Measurements from ENCODE around the gene MAEL. TPM values are rescaled to one million over a fixed set of nuclear protein-coding genes. Genes with fewer than 3 reads are reported as not detected.

Gene MAEL
- total and polyA plus RNA-seq, 2 experiments from 2014 or later: 0.76 to 0.95 TPM

DNA sequence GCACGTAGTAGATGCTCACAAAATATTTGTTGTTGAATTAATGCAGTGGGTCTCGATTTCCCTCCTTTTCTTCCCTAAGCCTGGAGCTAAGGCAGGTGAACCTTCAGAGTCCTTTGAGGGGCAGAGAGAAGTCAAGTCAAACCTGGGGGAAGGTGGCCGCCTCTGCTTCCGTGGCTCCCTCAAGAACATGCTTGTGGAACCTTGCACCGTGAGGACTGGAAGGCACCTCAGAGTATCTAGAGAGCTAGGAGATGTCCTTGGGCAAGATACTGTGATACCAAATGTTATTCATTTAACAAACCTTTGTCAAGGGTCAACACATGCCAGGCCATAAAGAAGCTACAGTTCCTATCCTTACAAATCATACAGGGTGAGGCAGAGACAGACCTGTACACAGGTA is 62.8 kb downstream of the MAEL start:
- H3K4me2 ChIP-seq: no peak overlapping the region
- H3K4me1 ChIP-seq (ENCODE audit: insufficient read depth): no peaks in the 10 kb centered on the region
- Mint-ChIP-seq H3K27ac (no peak overlapping the region), H3K9me3 (no peaks in the 10 kb centered on the region), H3K27me3 (ENCODE audit: insufficient read depth, low read depth, poor library complexity) (peaks cover 15% of the 10 kb centered on the region), H3K4me1 (no peaks in the 10 kb centered on the region), H3K36me3 (ENCODE audit: low read depth) (no peaks in the 10 kb centered on the region; the same call in 2 of the 3 replicates), H3K4me3 (no peak overlapping the region)
- H3K79me2 ChIP-seq (replicated peaks; ENCODE audit: insufficient read depth): no peaks in the 10 kb centered on the region
- TF ChIP-seq NANOG (IDR thresholded peaks at IDR 0.05; ENCODE audit: borderline replicate concordance): no peak
- TF ChIP-seq, protein P1, sequence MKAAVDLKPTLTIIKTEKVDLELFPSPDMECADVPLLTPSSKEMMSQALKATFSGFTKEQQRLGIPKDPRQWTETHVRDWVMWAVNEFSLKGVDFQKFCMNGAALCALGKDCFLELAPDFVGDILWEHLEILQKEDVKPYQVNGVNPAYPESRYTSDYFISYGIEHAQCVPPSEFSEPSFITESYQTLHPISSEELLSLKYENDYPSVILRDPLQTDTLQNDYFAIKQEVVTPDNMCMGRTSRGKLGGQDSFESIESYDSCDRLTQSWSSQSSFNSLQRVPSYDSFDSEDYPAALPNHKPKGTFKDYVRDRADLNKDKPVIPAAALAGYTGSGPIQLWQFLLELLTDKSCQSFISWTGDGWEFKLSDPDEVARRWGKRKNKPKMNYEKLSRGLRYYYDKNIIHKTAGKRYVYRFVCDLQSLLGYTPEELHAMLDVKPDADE (IDR thresholded peaks at IDR 0.05): no peak
- TF ChIP-seq, protein P2, sequence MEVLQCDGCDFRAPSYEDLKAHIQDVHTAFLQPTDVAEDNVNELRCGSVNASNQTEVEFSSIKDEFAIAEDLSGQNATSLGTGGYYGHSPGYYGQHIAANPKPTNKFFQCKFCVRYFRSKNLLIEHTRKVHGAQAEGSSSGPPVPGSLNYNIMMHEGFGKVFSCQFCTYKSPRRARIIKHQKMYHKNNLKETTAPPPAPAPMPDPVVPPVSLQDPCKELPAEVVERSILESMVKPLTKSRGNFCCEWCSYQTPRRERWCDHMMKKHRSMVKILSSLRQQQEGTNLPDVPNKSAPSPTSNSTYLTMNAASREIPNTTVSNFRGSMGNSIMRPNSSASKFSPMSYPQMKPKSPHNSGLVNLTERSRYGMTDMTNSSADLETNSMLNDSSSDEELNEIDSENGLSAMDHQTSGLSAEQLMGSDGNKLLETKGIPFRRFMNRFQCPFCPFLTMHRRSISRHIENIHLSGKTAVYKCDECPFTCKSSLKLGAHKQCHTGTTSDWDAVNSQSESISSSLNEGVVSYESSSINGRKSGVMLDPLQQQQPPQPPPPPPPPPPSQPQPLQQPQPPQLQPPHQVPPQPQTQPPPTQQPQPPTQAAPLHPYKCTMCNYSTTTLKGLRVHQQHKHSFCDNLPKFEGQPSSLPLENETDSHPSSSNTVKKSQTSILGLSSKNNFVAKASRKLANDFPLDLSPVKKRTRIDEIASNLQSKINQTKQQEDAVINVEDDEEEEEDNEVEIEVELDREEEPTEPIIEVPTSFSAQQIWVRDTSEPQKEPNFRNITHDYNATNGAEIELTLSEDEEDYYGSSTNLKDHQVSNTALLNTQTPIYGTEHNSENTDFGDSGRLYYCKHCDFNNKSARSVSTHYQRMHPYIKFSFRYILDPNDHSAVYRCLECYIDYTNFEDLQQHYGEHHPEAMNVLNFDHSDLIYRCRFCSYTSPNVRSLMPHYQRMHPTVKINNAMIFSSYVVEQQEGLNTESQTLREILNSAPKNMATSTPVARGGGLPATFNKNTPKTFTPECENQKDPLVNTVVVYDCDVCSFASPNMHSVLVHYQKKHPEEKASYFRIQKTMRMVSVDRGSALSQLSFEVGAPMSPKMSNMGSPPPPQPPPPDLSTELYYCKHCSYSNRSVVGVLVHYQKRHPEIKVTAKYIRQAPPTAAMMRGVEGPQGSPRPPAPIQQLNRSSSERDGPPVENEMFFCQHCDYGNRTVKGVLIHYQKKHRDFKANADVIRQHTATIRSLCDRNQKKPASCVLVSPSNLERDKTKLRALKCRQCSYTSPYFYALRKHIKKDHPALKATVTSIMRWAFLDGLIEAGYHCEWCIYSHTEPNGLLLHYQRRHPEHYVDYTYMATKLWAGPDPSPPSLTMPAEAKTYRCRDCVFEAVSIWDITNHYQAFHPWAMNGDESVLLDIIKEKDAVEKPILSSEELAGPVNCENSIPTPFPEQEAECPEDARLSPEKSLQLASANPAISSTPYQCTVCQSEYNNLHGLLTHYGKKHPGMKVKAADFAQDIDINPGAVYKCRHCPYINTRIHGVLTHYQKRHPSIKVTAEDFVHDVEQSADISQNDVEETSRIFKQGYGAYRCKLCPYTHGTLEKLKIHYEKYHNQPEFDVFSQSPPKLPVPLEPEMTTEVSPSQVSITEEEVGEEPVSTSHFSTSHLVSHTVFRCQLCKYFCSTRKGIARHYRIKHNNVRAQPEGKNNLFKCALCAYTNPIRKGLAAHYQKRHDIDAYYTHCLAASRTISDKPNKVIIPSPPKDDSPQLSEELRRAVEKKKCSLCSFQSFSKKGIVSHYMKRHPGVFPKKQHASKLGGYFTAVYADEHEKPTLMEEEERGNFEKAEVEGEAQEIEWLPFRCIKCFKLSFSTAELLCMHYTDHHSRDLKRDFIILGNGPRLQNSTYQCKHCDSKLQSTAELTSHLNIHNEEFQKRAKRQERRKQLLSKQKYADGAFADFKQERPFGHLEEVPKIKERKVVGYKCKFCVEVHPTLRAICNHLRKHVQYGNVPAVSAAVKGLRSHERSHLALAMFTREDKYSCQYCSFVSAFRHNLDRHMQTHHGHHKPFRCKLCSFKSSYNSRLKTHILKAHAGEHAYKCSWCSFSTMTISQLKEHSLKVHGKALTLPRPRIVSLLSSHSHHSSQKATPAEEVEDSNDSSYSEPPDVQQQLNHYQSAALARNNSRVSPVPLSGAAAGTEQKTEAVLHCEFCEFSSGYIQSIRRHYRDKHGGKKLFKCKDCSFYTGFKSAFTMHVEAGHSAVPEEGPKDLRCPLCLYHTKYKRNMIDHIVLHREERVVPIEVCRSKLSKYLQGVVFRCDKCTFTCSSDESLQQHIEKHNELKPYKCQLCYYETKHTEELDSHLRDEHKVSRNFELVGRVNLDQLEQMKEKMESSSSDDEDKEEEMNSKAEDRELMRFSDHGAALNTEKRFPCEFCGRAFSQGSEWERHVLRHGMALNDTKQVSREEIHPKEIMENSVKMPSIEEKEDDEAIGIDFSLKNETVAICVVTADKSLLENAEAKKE (CRISPR knock-in tag; IDR thresholded peaks at IDR 0.05): no peak
- TF ChIP-seq JUNB (IDR thresholded peaks at IDR 0.05; ENCODE audit: unreplicated experiment): no peak
- no peak for TF ChIP-seq EZH2 (IDR thresholded peaks at IDR 0.05; ENCODE audit: low read depth, unreplicated experiment)
- TF ChIP-seq, protein P3, sequence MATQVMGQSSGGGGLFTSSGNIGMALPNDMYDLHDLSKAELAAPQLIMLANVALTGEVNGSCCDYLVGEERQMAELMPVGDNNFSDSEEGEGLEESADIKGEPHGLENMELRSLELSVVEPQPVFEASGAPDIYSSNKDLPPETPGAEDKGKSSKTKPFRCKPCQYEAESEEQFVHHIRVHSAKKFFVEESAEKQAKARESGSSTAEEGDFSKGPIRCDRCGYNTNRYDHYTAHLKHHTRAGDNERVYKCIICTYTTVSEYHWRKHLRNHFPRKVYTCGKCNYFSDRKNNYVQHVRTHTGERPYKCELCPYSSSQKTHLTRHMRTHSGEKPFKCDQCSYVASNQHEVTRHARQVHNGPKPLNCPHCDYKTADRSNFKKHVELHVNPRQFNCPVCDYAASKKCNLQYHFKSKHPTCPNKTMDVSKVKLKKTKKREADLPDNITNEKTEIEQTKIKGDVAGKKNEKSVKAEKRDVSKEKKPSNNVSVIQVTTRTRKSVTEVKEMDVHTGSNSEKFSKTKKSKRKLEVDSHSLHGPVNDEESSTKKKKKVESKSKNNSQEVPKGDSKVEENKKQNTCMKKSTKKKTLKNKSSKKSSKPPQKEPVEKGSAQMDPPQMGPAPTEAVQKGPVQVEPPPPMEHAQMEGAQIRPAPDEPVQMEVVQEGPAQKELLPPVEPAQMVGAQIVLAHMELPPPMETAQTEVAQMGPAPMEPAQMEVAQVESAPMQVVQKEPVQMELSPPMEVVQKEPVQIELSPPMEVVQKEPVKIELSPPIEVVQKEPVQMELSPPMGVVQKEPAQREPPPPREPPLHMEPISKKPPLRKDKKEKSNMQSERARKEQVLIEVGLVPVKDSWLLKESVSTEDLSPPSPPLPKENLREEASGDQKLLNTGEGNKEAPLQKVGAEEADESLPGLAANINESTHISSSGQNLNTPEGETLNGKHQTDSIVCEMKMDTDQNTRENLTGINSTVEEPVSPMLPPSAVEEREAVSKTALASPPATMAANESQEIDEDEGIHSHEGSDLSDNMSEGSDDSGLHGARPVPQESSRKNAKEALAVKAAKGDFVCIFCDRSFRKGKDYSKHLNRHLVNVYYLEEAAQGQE (IDR thresholded peaks at IDR 0.05; ENCODE audit: unreplicated experiment): no peak
- no peak for TF ChIP-seq ZNF114 (CRISPR knock-in tag; IDR thresholded peaks at IDR 0.05)
- TF ChIP-seq ZNF331 (CRISPR knock-in tag; IDR thresholded peaks at IDR 0.05; ENCODE audit: low read depth): no peak
- no peak for TF ChIP-seq STAT1 (IDR thresholded peaks at IDR 0.05; ENCODE audit: unreplicated experiment)
- TF ChIP-seq CREB1 (CRISPR knock-in tag; IDR thresholded peaks at IDR 0.05; ENCODE audit: low read depth): no peak
- TF ChIP-seq POLR2AphosphoS5 (IDR thresholded peaks at IDR 0.05; ENCODE audit: low read depth): no peak
- TF ChIP-seq, protein P4, sequence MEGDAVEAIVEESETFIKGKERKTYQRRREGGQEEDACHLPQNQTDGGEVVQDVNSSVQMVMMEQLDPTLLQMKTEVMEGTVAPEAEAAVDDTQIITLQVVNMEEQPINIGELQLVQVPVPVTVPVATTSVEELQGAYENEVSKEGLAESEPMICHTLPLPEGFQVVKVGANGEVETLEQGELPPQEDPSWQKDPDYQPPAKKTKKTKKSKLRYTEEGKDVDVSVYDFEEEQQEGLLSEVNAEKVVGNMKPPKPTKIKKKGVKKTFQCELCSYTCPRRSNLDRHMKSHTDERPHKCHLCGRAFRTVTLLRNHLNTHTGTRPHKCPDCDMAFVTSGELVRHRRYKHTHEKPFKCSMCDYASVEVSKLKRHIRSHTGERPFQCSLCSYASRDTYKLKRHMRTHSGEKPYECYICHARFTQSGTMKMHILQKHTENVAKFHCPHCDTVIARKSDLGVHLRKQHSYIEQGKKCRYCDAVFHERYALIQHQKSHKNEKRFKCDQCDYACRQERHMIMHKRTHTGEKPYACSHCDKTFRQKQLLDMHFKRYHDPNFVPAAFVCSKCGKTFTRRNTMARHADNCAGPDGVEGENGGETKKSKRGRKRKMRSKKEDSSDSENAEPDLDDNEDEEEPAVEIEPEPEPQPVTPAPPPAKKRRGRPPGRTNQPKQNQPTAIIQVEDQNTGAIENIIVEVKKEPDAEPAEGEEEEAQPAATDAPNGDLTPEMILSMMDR (conservative IDR thresholded peaks at IDR 0.05; ENCODE audit: low read depth in 2 of 2): no peak
- TF ChIP-seq EZH2phosphoT487 (IDR thresholded peaks at IDR 0.05; ENCODE audit: unreplicated experiment): no peak
- H3K36me3 ChIP-seq (ENCODE audit: insufficient read depth): no peaks in the 10 kb centered on the region
- no peaks in the 10 kb centered on the region for H3F3A ChIP-seq (replicated peaks; ENCODE audit: low read depth)
- H2AFZ ChIP-seq: no peak overlapping the region; the same call in 1 of the 2 replicates
- no peak overlapping the region for H3K27ac ChIP-seq (ENCODE audit: low read depth)
- H4K20me1 ChIP-seq (replicated peaks; ENCODE audit: insufficient read depth): no peaks in the 10 kb centered on the region
- H3K4me3 ChIP-seq: no peak overlapping the region
- DNase-seq (ENCODE audit: low spot score): no peak
- H3K9me2 ChIP-seq (ENCODE audit: insufficient read depth): peaks cover under 1% of the 10 kb centered on the region; the same call in 1 of the 2 replicates
- no peak for ATAC-seq
- H3K27me3 ChIP-seq (ENCODE audit: insufficient read depth): no peaks in the 10 kb centered on the region
